Measurements from ENCODE around the gene EVC2.

EVC2 gene

DNA sequence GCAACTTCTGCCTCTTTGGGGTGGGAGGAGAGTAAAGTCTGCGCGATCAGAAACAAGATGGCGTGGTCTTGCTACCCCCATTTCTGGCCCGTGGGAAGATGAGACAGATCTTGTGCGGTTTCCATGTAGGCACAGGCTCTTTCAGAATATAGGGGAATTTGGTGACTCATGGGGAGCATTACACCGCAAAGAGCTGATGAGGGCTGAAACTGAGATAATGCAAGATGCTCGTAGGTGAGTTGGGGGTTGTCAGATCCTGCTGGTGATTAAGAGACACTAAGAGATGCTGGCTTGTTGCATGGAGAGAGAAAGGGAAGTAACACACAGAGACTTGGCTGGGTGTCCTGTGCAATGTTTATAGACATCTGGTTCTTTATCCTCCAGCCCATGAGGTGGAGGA is 4.2 kb upstream of the EVC2 start:
- no peaks in the 10 kb centered on the region for H3K36me3 ChIP-seq (ENCODE audit: insufficient read depth, low read length)
- no peak overlapping the region for H3K4me3 ChIP-seq (ENCODE audit: low read length, poor library complexity, severe bottlenecking)
- no peak overlapping the region for H3K9ac ChIP-seq (ENCODE audit: low read depth, low read length, poor library complexity, severe bottlenecking)
- H3K79me2 ChIP-seq (ENCODE audit: insufficient read depth, low read length): no peaks in the 10 kb centered on the region
- no peaks in the 10 kb centered on the region for H4K20me1 ChIP-seq (ENCODE audit: insufficient read depth, low read length, poor library complexity, severe bottlenecking)
- no peaks in the 10 kb centered on the region for H3F3A ChIP-seq (ENCODE audit: low read depth)
- no peaks in the 10 kb centered on the region for H3K4me1 ChIP-seq (ENCODE audit: insufficient read depth, low read length, poor library complexity, severe bottlenecking)
- H3K27me3 ChIP-seq (ENCODE audit: insufficient read depth, low read length, poor library complexity, severe bottlenecking): no peaks in the 10 kb centered on the region
- no peaks in the 10 kb centered on the region for H3K9me2 ChIP-seq (replicated peaks; ENCODE audit: low read depth, low read length)
- H3K4me2 ChIP-seq (ENCODE audit: low read depth, low read length, poor library complexity, severe bottlenecking): no peak overlapping the region
- H2AFZ ChIP-seq (ENCODE audit: low read length): no peak overlapping the region
- 0 out of 2 replicates have a peak, but pooled peaks cover 4% of the 10 kb centered on the region for H3K9me3 ChIP-seq (ENCODE audit: insufficient read depth, low read depth, low read length)
- TF ChIP-seq CTCF (conservative IDR thresholded peaks at IDR 0.05; ENCODE audit: low read length) (no peak), EZH2phosphoT487 (IDR thresholded peaks at IDR 0.05; ENCODE audit: borderline replicate concordance) (no peak)

DNA sequence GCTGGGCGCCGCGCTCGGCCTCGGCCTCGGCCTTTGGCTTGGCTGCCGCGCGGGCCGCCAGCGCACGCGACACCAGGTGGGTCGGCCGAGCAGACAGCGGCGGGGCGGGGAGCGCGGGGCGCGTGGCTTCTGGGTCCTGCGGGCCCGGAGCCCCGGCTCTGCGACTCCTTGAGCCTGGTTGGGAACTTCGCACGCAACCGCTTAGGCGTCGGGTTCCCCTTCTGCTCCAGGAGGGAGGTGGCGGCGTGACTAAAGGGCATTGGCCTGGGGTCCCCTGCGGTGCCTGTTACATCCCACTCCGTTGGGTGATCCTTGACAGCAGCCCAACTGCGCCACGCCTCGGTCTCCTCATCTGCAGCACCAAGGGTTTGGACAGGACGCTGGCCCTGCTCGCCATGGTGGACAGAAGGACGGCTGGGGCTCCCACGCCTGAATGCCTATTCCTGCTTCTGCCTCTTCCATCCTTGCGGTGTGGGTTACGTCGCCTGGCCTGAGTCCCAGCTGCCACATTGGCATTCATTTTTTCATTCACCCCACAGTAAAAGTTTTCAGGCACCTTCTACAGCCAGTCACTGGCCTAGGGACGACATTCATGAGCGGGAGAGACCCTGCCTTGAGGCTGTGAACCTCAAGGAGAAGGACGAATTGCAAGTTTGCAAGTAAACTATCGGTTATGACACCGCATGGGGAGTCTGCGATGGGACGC is 3.3 kb upstream of the EVC2 start:
- Histone ChIP-seq H3K9ac (ENCODE audit: low read depth, low read length, poor library complexity, severe bottlenecking) (no peak overlapping the region), H3K4me3 (ENCODE audit: low read length, poor library complexity, severe bottlenecking) (no peak overlapping the region), H3F3A (ENCODE audit: low read depth) (no peaks in the 10 kb centered on the region), H3K4me2 (ENCODE audit: low read depth, low read length, poor library complexity, severe bottlenecking) (no peak overlapping the region), H3K79me2 (ENCODE audit: insufficient read depth, low read length) (no peaks in the 10 kb centered on the region), H3K36me3 (ENCODE audit: insufficient read depth, low read length) (no peaks in the 10 kb centered on the region), H3K9me2 (replicated peaks; ENCODE audit: low read depth, low read length) (no peaks in the 10 kb centered on the region), H3K4me1 (ENCODE audit: insufficient read depth, low read length, poor library complexity, severe bottlenecking) (no peaks in the 10 kb centered on the region), H3K27me3 (ENCODE audit: insufficient read depth, low read length, poor library complexity, severe bottlenecking) (no peaks in the 10 kb centered on the region), H4K20me1 (ENCODE audit: insufficient read depth, low read length, poor library complexity, severe bottlenecking) (no peaks in the 10 kb centered on the region), H2AFZ (ENCODE audit: low read length) (no peak overlapping the region), H3K9me3 (ENCODE audit: insufficient read depth, low read depth, low read length) (0 out of 2 replicates have a peak, but pooled peaks cover 4% of the 10 kb centered on the region)
- TF ChIP-seq EZH2phosphoT487 (IDR thresholded peaks at IDR 0.05; ENCODE audit: borderline replicate concordance) (no peak), CTCF (conservative IDR thresholded peaks at IDR 0.05; ENCODE audit: low read length) (no peak)

DNA sequence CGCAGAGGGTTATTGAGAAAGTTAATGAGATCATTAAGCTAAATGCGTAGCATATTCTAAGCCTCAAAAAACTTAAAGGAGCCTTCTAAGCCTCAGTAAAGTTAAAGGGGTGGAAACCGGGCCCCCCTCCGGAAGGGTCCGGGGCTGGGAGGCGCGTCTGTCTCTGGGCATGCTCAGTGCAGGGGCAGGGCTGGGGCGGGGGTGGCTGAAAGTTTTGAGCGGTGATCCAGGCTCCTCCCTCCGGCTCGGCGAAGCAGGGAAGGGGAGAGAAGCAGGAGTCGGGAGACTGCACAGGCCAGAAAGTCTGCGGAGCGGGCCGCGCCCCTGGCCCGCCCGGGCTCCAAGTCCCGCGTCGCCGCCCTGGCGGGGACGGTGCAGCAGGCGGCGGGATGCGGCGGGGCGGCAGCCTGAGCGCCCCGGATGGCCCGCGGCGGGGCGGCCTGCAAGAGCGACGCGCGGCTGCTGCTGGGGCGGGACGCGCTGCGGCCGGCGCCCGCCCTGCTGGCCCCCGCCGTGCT is 2.7 kb upstream of the EVC2 start, which contains the start of gene EVC:
EVC (plus strand) TSS at position 241 of the 518 bp plus-strand sequence; CDS start at position 421, 180 bp downstream.
- H3K4me2 ChIP-seq (ENCODE audit: low read depth, low read length, poor library complexity, severe bottlenecking): no peak within 1 kb of the TSS
- no peaks in the 10 kb centered on the region for H3K36me3 ChIP-seq (ENCODE audit: insufficient read depth, low read length)
- H3K4me1 ChIP-seq (ENCODE audit: insufficient read depth, low read length, poor library complexity, severe bottlenecking): no peaks in the 10 kb centered on the region
- H3K9me3 ChIP-seq (ENCODE audit: insufficient read depth, low read depth, low read length): 0 out of 2 replicates have a peak, but pooled peaks cover 4% of the 10 kb centered on the region
- H4K20me1 ChIP-seq (ENCODE audit: insufficient read depth, low read length, poor library complexity, severe bottlenecking): no peaks in the 10 kb centered on the region
- no peaks in the 10 kb centered on the region for H3K79me2 ChIP-seq (ENCODE audit: insufficient read depth, low read length)
- H3F3A ChIP-seq (ENCODE audit: low read depth): no peaks in the 10 kb centered on the region
- no peak within 1 kb of the TSS for H2AFZ ChIP-seq (ENCODE audit: low read length)
- no peaks in the 10 kb centered on the region for H3K27me3 ChIP-seq (ENCODE audit: insufficient read depth, low read length, poor library complexity, severe bottlenecking)
- no peak within 1 kb of the TSS for H3K9ac ChIP-seq (ENCODE audit: low read depth, low read length, poor library complexity, severe bottlenecking)
- TF ChIP-seq CTCF (conservative IDR thresholded peaks at IDR 0.05; ENCODE audit: low read length) (no peak), EZH2phosphoT487 (IDR thresholded peaks at IDR 0.05; ENCODE audit: borderline replicate concordance) (no peak)
- H3K4me3 ChIP-seq (ENCODE audit: low read length, poor library complexity, severe bottlenecking): no peak within 1 kb of the TSS
- no peaks in the 10 kb centered on the region for H3K9me2 ChIP-seq (replicated peaks; ENCODE audit: low read depth, low read length)
